OCI-LY1 (cell line): Measurements from ENCODE around the gene ANKMY1.

Source experiments
- H2AFZ ChIP-seq: fragments of 200-600 bp; sonication (generic), shearing (Covaris generic); 2 replicates; pipeline ENCODE4 v1.6.0; 2014; ENCODE audit warnings: antibody characterized with exemption, mild to moderate bottlenecking, low read length
- H3F3A ChIP-seq: fragments of 200-600 bp; sonication (generic), shearing (Covaris generic); 2 replicates; pipeline ENCODE4 v1.6.0; 2014; ENCODE audit warnings: mild to moderate bottlenecking, antibody characterized with exemption, low read length, moderate library complexity; ENCODE audit not compliant: insufficient read depth
- H3K27ac ChIP-seq: fragments of 200-600 bp; sonication (generic); 2 replicates; pipeline ENCODE4 v1.5.1; 2014; ENCODE audit warnings: low read length, mixed run types, mild to moderate bottlenecking, low read depth; ENCODE audit not compliant: poor library complexity, severe bottlenecking
- H3K27me3 ChIP-seq: fragments of 200-600 bp; sonication (generic); 2 replicates; pipeline ENCODE4 v1.6.0; 2014; ENCODE audit warnings: antibody characterized with exemption, mild to moderate bottlenecking, low read length, moderate library complexity; ENCODE audit not compliant: insufficient read depth
- H3K36me3 ChIP-seq: fragments of 200-600 bp; sonication (generic); 2 replicates; pipeline ENCODE4 v1.6.1; 2014; ENCODE audit warnings: mild to moderate bottlenecking, antibody characterized with exemption, low read length, moderate library complexity, mixed read lengths; ENCODE audit not compliant: insufficient read depth
- H3K4me1 ChIP-seq: fragments of 200-600 bp; sonication (generic); 2 replicates; pipeline ENCODE4 v1.5.1; 2014; ENCODE audit warnings: mild to moderate bottlenecking, low read length, moderate library complexity; ENCODE audit not compliant: insufficient read depth, severe bottlenecking
- H3K4me2 ChIP-seq: fragments of 200-600 bp; sonication (generic), shearing (Covaris generic); 2 replicates; pipeline ENCODE4 v1.6.1; 2014; ENCODE audit warnings: low read length
- H3K4me3 ChIP-seq: fragments of 200-600 bp; sonication (generic); 2 replicates; pipeline ENCODE4 v1.5.1; 2014; ENCODE audit warnings: low read length, low read depth, mild to moderate bottlenecking, mixed read lengths; ENCODE audit not compliant: poor library complexity, severe bottlenecking
- H3K79me2 ChIP-seq: fragments of 200-600 bp; shearing (Covaris generic); 2 replicates; pipeline ENCODE4 v1.6.1; 2016; ENCODE audit warnings: mixed run types, low read length, mixed read lengths; ENCODE audit not compliant: insufficient read depth
- H3K9ac ChIP-seq: fragments of 200-600 bp; sonication (generic), shearing (Covaris generic); 2 replicates; pipeline ENCODE4 v1.6.1; 2014; ENCODE audit warnings: mild to moderate bottlenecking, low read length, mixed read lengths
- H3K9me2 ChIP-seq: fragments of 200-600 bp; sonication (generic), shearing (Covaris generic); 2 replicates; pipeline ENCODE4 v1.6.1; 2014; ENCODE audit warnings: low read depth, mild to moderate bottlenecking, low read length, mixed read lengths
- H3K9me3 ChIP-seq: fragments of 200-600 bp; shearing (Covaris generic); 2 replicates; pipeline ENCODE4 v1.6.1; 2014; ENCODE audit warnings: low read length, mixed read lengths
- H4K20me1 ChIP-seq: fragments of 200-600 bp; sonication (generic), shearing (Covaris generic); 2 replicates; pipeline ENCODE4 v1.6.0; 2016; ENCODE audit warnings: mild to moderate bottlenecking, low read length; ENCODE audit not compliant: insufficient read depth
- CTCF ChIP-seq: fragments of 200-600 bp; sonication (generic), shearing (Covaris generic); IDR thresholded peaks from 2 replicates; pipeline ENCODE4 v1.5.1; 2017; ENCODE audit warnings: mild to moderate bottlenecking, antibody characterized with exemption, low read length, moderate library complexity, mixed read lengths
- EZH2 ChIP-seq: fragments of 200-600 bp; sonication (generic), shearing (Covaris generic); IDR thresholded peaks from 2 replicates; pipeline ENCODE4 v1.8.0; 2017; ENCODE audit warnings: borderline replicate concordance, mixed run types, mild to moderate bottlenecking, antibody characterized with exemption, low read length, moderate library complexity, mixed read lengths

Gene ANKMY1

GRCh38 chr2:240600451-240600961 is 42.7 kb upstream of the ANKMY1 start:
- Histone ChIP-seq H3K27ac (no peak overlapping the region), H3K36me3 (peaks cover 9% of the 10 kb centered on the region; the same call in 1 of the 2 replicates), H4K20me1 (no peaks in the 10 kb centered on the region), H2AFZ (no peak overlapping the region), H3F3A (no peaks in the 10 kb centered on the region), H3K9ac (no peak overlapping the region), H3K27me3 (no peaks in the 10 kb centered on the region), H3K4me3 (no peak overlapping the region), H3K9me3 (no peaks in the 10 kb centered on the region), H3K79me2 (no peaks in the 10 kb centered on the region), H3K9me2 (no peaks in the 10 kb centered on the region), H3K4me2 (no peak overlapping the region), H3K4me1 (no peaks in the 10 kb centered on the region)
- TF ChIP-seq CTCF: no peak
- no peak for TF ChIP-seq EZH2

DNA sequence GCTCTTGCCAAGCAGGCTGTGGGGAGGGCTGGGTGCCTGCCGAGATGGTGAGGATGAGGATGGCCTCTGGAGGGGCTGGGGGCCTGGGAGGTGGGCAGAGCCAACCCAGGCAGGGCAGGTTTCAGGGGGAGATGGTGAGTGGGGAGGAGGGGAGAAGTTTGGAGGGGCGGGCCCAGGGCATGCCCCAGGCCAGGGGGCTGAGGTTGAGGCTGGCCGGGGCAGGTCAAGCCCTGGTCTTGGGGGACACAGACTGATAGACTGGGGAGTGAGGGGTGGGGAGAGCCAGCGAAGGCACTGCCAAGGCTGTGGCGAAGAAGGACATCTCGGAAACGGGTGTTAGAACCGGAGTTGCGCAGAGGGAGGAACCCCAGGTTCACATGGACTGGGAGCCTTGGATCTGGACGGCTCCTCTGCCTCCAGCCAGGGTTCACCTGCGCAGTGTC is 41.4 kb upstream of the ANKMY1 start:
- H3K9me3 ChIP-seq: no peaks in the 10 kb centered on the region
- no peaks in the 10 kb centered on the region for H3K9me2 ChIP-seq
- no peaks in the 10 kb centered on the region for H4K20me1 ChIP-seq
- H3K27ac ChIP-seq: no peak overlapping the region
- H3K4me2 ChIP-seq: no peak overlapping the region
- no peak overlapping the region for H3K4me3 ChIP-seq
- TF ChIP-seq EZH2 (no peak), CTCF (no peak)
- H3K79me2 ChIP-seq: no peaks in the 10 kb centered on the region
- no peaks in the 10 kb centered on the region for H3K27me3 ChIP-seq
- no peak overlapping the region for H2AFZ ChIP-seq
- H3K9ac ChIP-seq: no peak overlapping the region
- H3K36me3 ChIP-seq: peaks cover 9% of the 10 kb centered on the region; the same call in 1 of the 2 replicates
- no peaks in the 10 kb centered on the region for H3K4me1 ChIP-seq
- H3F3A ChIP-seq: no peaks in the 10 kb centered on the region

GRCh38 chr2:240598311-240598911 is 40.6 kb upstream of the ANKMY1 start:
- no peaks in the 10 kb centered on the region for H3K79me2 ChIP-seq
- no peaks in the 10 kb centered on the region for H3K9me3 ChIP-seq
- H3F3A ChIP-seq: no peaks in the 10 kb centered on the region
- H3K27me3 ChIP-seq: no peaks in the 10 kb centered on the region
- no peak overlapping the region for H3K4me3 ChIP-seq
- H3K4me1 ChIP-seq: no peaks in the 10 kb centered on the region
- no peaks in the 10 kb centered on the region for H4K20me1 ChIP-seq
- no peak overlapping the region for H2AFZ ChIP-seq
- no peaks in the 10 kb centered on the region for H3K9me2 ChIP-seq
- TF ChIP-seq CTCF (no peak), EZH2 (no peak)
- H3K36me3 ChIP-seq: peaks cover 9% of the 10 kb centered on the region; the same call in 1 of the 2 replicates
- no peak overlapping the region for H3K9ac ChIP-seq
- no peak overlapping the region for H3K27ac ChIP-seq
- no peak overlapping the region for H3K4me2 ChIP-seq
